ENCODE measurements around the gene RYR2. TPM values are rescaled to one million over a fixed set of nuclear protein-coding genes. Genes with fewer than 3 reads are reported as not detected.

Gene RYR2
- total and polyA plus RNA-seq, 8 donors, result 0.25 to 33.5 (median 2.5) TPM

GRCh38 chr1:237306726-237307125 is 264.7 kb downstream of the RYR2 start:
- 73 to 83% (median 79%) methylated on average over 8 of the region's 8 CpGs for WGBS, 5 donors
- no peaks in the 10 kb centered on the region for H3K27me3 ChIP-seq
- no peaks in the 10 kb centered on the region for H3K36me3 ChIP-seq
- no peak for DNase-seq
- H3K27ac ChIP-seq, result no peak overlapping the region
- no peak for TF ChIP-seq CTCF (IDR thresholded peaks at IDR 0.05)
- TF ChIP-seq EP300 (IDR thresholded peaks at IDR 0.05), result no peak
- no peak for TF ChIP-seq POLR2A (IDR thresholded peaks at IDR 0.05)
- intact Hi-C loops (cut with DNase I; ENCODE audit: low total_unique reads), result no loop called here
- H3K4me3 ChIP-seq, result no peak overlapping the region
- H3K9me3 ChIP-seq, result no peaks in the 10 kb centered on the region
- peaks cover 0 to 7% (median 0%) of the 10 kb centered on the region in 4 donors for H3K4me1 ChIP-seq

- Histone ChIP-seq H3K27ac (no peak overlapping the region), H3K27me3 (no peaks in the 10 kb centered on the region), H3K4me1 (peaks cover 0 to 7% (median 0%) of the 10 kb centered on the region in 4 donors), H3K9me3 (no peaks in the 10 kb centered on the region), H3K36me3 (no peaks in the 10 kb centered on the region), H3K4me3 (no peak overlapping the region)
- 88 to 96% (median 93%) methylated on average over 10 to 32 of the region's 32 CpGs for WGBS, 5 donors
- intact Hi-C loops (cut with DNase I; ENCODE audit: low total_unique reads), result no loop called here
- no peak for DNase-seq
- TF ChIP-seq POLR2A (IDR thresholded peaks at IDR 0.05), result no peak
Observed at GRCh38 chr1:237309595-237310118, 267.7 kb downstream of the RYR2 start.

GRCh38 chr1:237316352-237316751 is 274.4 kb downstream of the RYR2 start:
- WGBS, 5 donors, result 50 to 68% (median 54%) methylated on average over 4 of the region's 4 CpGs
- DNase-seq, result no peak
- intact Hi-C loops (cut with DNase I; ENCODE audit: low total_unique reads), result no loop called here
- H3K4me3 ChIP-seq, result no peak overlapping the region
- no peak for TF ChIP-seq EP300 (IDR thresholded peaks at IDR 0.05)
- no peak for TF ChIP-seq POLR2A (IDR thresholded peaks at IDR 0.05)
- no peak for TF ChIP-seq POLR2AphosphoS5 (IDR thresholded peaks at IDR 0.05)
- no peak for TF ChIP-seq CTCF (IDR thresholded peaks at IDR 0.05)
- no peaks in the 10 kb centered on the region for H3K36me3 ChIP-seq
- H3K27ac ChIP-seq, result no peak overlapping the region
- H3K9me3 ChIP-seq, result peaks cover 0 to 6% (median 0%) of the 10 kb centered on the region in 4 donors
- no peaks in the 10 kb centered on the region for H3K27me3 ChIP-seq
- H3K4me1 ChIP-seq, result no peaks in the 10 kb centered on the region

GRCh38 chr1:237318748-237319147 is 276.8 kb downstream of the RYR2 start:
- TF ChIP-seq POLR2A (IDR thresholded peaks at IDR 0.05), result no peak
- no peak for TF ChIP-seq CTCF (IDR thresholded peaks at IDR 0.05)
- no peak for TF ChIP-seq EP300 (IDR thresholded peaks at IDR 0.05)
- TF ChIP-seq POLR2AphosphoS5 (IDR thresholded peaks at IDR 0.05), result no peak
- Histone ChIP-seq H3K9me3 (peaks cover 0 to 6% (median 0%) of the 10 kb centered on the region in 4 donors), H3K27me3 (no peaks in the 10 kb centered on the region), H3K4me1 (no peaks in the 10 kb centered on the region), H3K36me3 (no peaks in the 10 kb centered on the region), H3K27ac (no peak overlapping the region), H3K4me3 (no peak overlapping the region)
- WGBS, 5 donors, result 67 to 83% (median 73%) methylated on average over 3 of the region's 3 CpGs
- intact Hi-C loops (cut with DNase I; ENCODE audit: low total_unique reads), result no loop called here
- DNase-seq, result no peak

- no peaks in the 10 kb centered on the region for H3K36me3 ChIP-seq
Observed at GRCh38 chr1:237320890-237321289, 278.9 kb downstream of the RYR2 start.

More at GRCh38 chr1:237320890-237321289, 278.9 kb downstream of the RYR2 start:
- DNase-seq, result no peak
- intact Hi-C loops (cut with DNase I; ENCODE audit: low total_unique reads), result no loop called here
- Histone ChIP-seq H3K9me3 (peaks cover 0 to 6% (median 0%) of the 10 kb centered on the region in 4 donors), H3K4me1 (no peaks in the 10 kb centered on the region), H3K4me3 (no peak overlapping the region), H3K27me3 (no peaks in the 10 kb centered on the region), H3K27ac (no peak overlapping the region)
- no peak for TF ChIP-seq CTCF (IDR thresholded peaks at IDR 0.05)
- no peak for TF ChIP-seq EP300 (IDR thresholded peaks at IDR 0.05)
- TF ChIP-seq POLR2A (IDR thresholded peaks at IDR 0.05), result no peak
- no peak for TF ChIP-seq POLR2AphosphoS5 (IDR thresholded peaks at IDR 0.05)
